Coronary artery (tissue), 2 donors: ENCODE measurements around the gene COIL.

Experiments used
- DNase-seq: peaks from one replicate; pipeline ENCODE4 v3.0.0-alpha.2; 2017; ENCODE audit warnings: low spot score
- H3K27ac ChIP-seq, 2 donors: fragments of 200-600 bp; sonication (generic); one replicate each; pipeline ENCODE4 v1.5.1; 2016 to 2019
- H3K4me3 ChIP-seq: fragments of 200-600 bp; sonication (generic); 2 replicates; pipeline ENCODE4 v1.5.1; 2016; ENCODE audit warnings: mild to moderate bottlenecking, moderate library complexity
- TF ChIP-seq, protein P1 (sequence below): fragments of 200-600 bp; sonication (generic); IDR thresholded peaks from one replicate; pipeline ENCODE4 v1.5.1; 2019; ENCODE audit warnings: antibody characterized with exemption

The COIL gene

DNA sequence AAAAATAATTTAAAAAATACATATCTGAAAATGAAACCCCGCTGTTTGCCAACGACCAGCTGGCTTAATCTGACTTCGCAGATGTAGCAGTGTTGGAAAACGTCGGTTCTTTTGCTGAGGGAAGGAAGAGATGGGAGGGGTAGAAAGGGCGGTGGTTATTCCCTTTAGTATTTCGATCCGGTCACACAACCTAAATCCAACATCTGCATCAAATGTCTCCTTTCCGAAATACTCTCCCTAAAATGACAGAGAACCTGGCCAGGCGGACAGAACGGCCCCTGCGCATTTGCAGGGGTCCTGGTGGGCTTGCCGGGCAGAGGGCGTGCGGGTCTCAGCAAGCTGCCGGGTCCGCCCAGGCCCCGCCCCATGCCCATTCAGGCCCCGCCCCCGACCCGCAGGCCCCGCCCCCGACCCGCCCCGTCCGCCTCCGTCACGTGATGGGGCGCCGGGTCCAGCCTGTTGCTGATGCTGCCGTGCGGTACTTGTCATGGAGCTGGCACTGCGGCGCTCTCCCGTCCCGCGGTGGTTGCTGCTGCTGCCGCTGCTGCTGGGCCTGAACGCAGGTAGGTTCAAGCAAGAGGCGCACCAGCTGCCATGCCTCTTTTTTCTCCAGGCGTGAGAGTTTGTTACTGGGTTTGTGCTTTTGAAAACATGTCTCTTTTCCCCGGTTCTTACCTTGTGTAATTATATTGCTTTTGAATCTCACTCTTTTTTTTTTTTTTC lies 17.0 kb upstream of the COIL start, which contains the start of gene SCPEP1:
SCPEP1 (plus strand) TSS at position 459 of the 723 bp plus-strand sequence; CDS start at position 488, 29 bp downstream.
- DNase-seq: peak; percentile 94
- Histone ChIP-seq H3K27ac (peak within 1 kb of the TSS; percentile 70 to 75), H3K4me3 (peak within 1 kb of the TSS; percentile 81)
- TF ChIP-seq, protein P1, sequence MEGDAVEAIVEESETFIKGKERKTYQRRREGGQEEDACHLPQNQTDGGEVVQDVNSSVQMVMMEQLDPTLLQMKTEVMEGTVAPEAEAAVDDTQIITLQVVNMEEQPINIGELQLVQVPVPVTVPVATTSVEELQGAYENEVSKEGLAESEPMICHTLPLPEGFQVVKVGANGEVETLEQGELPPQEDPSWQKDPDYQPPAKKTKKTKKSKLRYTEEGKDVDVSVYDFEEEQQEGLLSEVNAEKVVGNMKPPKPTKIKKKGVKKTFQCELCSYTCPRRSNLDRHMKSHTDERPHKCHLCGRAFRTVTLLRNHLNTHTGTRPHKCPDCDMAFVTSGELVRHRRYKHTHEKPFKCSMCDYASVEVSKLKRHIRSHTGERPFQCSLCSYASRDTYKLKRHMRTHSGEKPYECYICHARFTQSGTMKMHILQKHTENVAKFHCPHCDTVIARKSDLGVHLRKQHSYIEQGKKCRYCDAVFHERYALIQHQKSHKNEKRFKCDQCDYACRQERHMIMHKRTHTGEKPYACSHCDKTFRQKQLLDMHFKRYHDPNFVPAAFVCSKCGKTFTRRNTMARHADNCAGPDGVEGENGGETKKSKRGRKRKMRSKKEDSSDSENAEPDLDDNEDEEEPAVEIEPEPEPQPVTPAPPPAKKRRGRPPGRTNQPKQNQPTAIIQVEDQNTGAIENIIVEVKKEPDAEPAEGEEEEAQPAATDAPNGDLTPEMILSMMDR: no peak

DNA sequence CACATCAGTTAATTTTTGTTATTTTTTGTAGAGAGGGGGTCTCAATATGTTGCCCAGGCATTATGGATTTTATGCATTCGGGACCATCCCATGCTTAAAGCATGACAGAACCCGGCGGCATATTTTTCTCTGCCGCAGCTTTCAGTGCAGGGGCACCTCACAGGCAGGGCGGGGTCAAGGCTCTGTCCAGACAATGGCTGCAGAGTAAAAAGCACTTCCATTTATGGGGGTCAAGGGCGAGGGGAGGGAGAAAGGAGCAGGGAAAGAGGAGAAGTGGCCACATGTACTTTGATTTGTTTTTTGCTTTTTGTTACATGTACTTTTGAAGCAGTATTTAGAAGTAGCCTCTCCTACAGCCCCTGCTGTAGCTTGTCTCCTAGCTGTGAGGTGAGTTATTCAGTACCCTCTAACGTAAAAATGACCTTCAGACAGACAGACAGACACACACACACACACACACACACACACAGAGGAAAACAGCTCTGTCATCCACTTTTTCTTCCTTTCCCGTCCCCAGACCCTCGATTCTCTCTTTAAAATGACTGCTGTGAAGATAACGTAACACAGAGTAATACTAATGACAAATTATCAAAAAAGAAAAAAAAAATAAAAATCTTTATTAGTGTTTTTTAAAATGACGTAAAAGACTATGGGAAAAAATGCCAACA lies 16.2 kb upstream of the COIL start:
- TF ChIP-seq, protein P1: no peak
- peak overlapping the region in 1 of 2 donors; percentile 70 for H3K27ac ChIP-seq
- DNase-seq: no peak
- H3K4me3 ChIP-seq: peak overlapping the region; percentile 81

DNA sequence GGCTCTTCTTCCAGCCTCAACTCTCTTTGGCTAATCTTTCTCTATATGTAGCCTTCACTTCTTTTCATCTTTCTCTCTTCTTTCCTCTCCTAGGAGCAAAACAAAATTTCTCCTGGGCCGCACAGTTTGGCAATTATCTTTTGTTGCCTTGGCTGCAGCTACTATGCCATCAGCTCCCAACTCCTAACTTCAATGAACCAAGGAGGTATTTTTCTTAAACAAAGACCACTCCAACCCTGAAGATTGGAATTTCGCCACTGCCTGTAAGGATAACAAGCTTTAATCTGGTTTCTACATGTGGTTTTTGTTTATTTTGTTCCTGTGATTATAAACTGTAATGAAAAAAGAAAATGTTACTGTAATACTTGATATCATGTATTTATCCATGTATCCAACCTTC lies 14.8 kb upstream of the COIL start:
- DNase-seq: no peak
- no peak overlapping the region for H3K27ac ChIP-seq
- no peak overlapping the region for H3K4me3 ChIP-seq
- TF ChIP-seq, protein P1: no peak

DNA sequence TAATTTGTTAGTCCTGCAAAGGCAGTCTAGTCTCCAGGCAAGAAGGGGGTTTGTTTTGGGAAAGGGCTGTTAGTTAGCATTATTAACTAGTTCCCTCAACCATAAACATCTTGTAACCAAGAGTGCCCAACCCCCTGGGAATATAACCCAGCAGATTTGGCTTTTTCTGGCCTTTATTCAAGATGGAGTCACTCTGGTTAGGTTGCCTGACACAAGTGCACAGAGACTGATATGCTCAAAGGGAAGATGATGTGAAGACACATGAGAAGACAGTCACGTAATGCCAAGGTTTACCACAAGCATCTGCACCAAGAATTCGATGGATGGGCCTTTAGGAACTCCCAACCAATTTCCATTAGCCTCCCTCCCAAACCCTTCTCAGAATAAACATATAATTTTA lies 13.2 kb upstream of the COIL start:
- TF ChIP-seq, protein P1: no peak
- H3K4me3 ChIP-seq: no peak overlapping the region
- no peak overlapping the region for H3K27ac ChIP-seq
- DNase-seq: no peak

DNA sequence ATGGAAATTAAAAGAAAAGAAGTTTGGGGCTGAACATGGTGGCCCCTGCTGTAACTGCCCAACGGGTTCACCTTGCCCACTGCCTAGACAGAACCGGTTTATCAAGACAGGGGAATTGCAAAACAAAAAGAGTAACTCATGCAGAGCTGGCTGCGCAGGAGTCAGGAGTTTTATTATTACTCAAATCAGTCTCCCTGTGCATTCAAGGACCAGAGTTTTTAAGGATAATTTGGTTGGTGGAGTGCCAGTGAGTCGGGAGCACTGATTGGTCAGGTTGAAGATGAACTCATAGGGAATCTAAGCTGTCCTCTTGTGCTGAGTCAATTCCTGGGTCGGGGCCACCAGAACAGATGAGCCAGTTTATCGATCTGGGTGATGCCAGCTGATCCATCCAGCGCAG lies 12.7 kb upstream of the COIL start:
- TF ChIP-seq, protein P1: no peak
- DNase-seq: no peak
- Histone ChIP-seq H3K27ac (no peak overlapping the region), H3K4me3 (no peak overlapping the region)

DNA sequence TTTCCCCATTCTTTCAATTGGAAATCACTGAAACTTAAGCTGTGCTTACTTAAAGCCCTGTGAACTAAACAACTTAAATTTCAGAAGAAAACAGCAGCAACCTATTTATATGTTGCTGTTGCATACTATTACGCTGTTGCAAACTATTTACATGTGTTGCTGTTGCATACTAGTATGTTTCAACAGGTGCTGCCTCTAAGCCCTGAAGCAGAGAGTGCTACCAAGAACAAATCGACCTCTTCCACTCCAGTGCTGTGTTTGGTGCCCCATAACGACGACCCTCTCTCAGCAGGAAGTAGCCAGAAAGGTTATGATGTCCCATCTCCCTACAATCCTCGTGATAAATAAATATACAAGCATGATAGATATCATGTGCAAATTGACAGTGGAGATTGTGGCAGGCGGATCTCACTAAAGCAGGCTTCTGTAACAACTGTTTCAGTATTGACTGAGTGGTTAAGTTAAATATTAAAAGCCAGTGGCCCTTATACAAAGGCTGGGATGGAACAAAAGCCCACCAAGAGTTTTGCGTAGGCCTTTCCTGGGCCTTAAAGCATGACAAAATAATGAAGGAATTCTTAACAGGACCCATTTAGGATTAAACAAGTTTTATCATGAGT lies 11.4 kb upstream of the COIL start:
- H3K27ac ChIP-seq: no peak overlapping the region
- no peak overlapping the region for H3K4me3 ChIP-seq
- DNase-seq: no peak
- TF ChIP-seq, protein P1: no peak
